GM21528 (cell line): ENCODE results near the gene TNFSF15.

Experiments used
- ATAC-seq: cut with Tn5 transposase; IDR thresholded peaks from one replicate; pipeline ENCODE4 v1.9.1; 2021; ENCODE audit warnings: mild to moderate bottlenecking, moderate library complexity; ENCODE audit not compliant: unreplicated experiment, low FRiP score

The TNFSF15 gene

GRCh38 chr9:114825126-114825795 lies 19.4 kb upstream of the TNFSF15 start:
- ATAC-seq: no peak

- ATAC-seq: no peak
Observed at GRCh38 chr9:114824110-114824509, 18.3 kb upstream of the TNFSF15 start.

- no peak for ATAC-seq
Observed at GRCh38 chr9:114823441-114823840, 17.6 kb upstream of the TNFSF15 start.

- ATAC-seq: no peak
Observed at GRCh38 chr9:114822708-114823107, 16.9 kb upstream of the TNFSF15 start.

GRCh38 chr9:114820776-114821501 lies 15.1 kb upstream of the TNFSF15 start:
- no peak for ATAC-seq

GRCh38 chr9:114818178-114818577 lies 12.3 kb upstream of the TNFSF15 start:
- ATAC-seq: no peak

GRCh38 chr9:114813717-114814418 lies 8.0 kb upstream of the TNFSF15 start:
- ATAC-seq: no peak

GRCh38 chr9:114811966-114812636 lies 6.3 kb upstream of the TNFSF15 start:
- ATAC-seq: no peak

- ATAC-seq: no peak
Observed at GRCh38 chr9:114811301-114811700, 5.5 kb upstream of the TNFSF15 start.

- ATAC-seq: no peak
Observed at GRCh38 chr9:114810614-114811013, 4.8 kb upstream of the TNFSF15 start.

GRCh38 chr9:114806526-114806900 lies 674 bp upstream of the TNFSF15 start:
- peak; percentile 44 for ATAC-seq

- no peak for ATAC-seq
Observed at GRCh38 chr9:114804505-114804904, 1.3 kb downstream of the TNFSF15 start.

GRCh38 chr9:114803479-114804265 lies 2.2 kb downstream of the TNFSF15 start:
- no peak for ATAC-seq

- no peak for ATAC-seq
Observed at GRCh38 chr9:114799925-114800324, 5.9 kb downstream of the TNFSF15 start.

- no peak for ATAC-seq
Observed at GRCh38 chr9:114799441-114799840, 6.4 kb downstream of the TNFSF15 start.

GRCh38 chr9:114798780-114799427 lies 6.9 kb downstream of the TNFSF15 start:
- ATAC-seq: no peak

GRCh38 chr9:114798101-114798500 lies 7.7 kb downstream of the TNFSF15 start:
- ATAC-seq: no peak

- no peak for ATAC-seq
Observed at GRCh38 chr9:114792396-114792795, 13.4 kb downstream of the TNFSF15 start.

- no peak for ATAC-seq
Observed at GRCh38 chr9:114791736-114792135, 14.1 kb downstream of the TNFSF15 start.

GRCh38 chr9:114791312-114791711 lies 14.5 kb downstream of the TNFSF15 start:
- ATAC-seq: no peak
